Activated CD4-positive, CD25-positive, alpha-beta regulatory T cell treated with anti-CD3 and anti-CD28 coated beads, Interleukin-2, amount 50 U/mL, for 16 hours (primary cell): ENCODE data around the gene SUPT16H.

Experiments used
- DNase-seq: peaks from one replicate; pipeline ENCODE4 v3.0.0-alpha.2; 2020; ENCODE audit warnings: low read depth, low spot score

The SUPT16H gene

DNA sequence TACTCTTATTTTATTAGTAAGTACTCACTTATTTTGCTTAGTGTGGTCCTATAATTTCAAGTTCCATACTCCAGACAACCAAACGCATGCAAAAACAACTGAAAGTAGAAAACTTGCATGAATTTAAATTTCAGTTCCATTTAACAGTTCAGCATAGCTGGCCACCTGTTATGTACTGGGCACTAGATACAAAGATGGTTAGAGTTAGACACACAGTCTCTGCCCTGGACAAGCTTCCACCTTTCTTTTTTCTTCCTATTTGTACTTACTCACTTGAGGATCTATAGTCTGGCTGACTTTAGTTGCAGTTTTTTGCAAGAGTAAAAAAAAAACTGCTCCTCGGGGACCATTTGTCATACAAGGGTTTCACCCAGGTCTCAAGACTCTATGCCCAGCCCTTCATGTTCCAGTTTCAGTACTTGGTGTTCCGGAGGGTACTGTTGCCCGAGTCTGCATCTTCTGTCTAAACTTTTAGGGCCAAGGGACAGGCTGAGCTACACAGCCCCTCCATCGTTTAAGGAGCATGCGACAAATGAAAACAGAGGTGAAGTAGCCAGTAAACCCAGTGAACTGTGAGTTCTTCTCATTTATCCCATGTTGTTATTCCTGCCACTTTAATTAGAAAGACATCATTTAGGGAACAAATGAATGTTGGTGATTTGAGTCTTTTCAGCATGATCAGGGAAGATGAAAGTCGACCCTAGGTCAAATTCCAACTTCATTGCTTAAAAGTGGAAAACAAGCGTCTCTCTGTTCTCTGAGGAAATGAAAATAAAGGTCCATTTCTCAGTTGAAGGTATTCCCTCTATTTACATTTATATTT, 81.6 kb downstream of the SUPT16H start:
- no peak for DNase-seq
